HG03520 (cell line): Measurements from ENCODE around the gene HEBP1.

ENCODE experiments used
- ATAC-seq: cut with Tn5 transposase; IDR thresholded peaks from one replicate; pipeline ENCODE4 v1.9.1; 2021; ENCODE audit warnings: mild to moderate bottlenecking, moderate library complexity; ENCODE audit not compliant: unreplicated experiment

The HEBP1 gene

DNA sequence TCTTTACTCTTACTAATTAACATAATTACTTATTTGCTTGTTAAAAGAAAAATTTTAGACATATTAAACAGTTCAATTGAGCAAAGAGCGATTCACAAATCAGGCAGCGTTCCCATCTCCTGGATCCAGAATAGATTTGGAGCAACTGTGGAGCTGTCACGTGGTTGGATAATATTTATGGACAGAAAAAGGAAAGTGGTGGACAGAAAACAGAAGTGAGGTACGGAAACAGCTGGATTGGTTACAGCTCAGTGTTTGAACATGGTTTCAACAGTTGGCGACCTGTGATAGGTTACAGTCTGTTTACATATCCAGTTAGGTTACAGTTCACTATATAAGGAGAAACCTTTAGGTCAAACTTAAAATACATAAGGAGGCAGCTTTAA is 24.5 kb upstream of the HEBP1 start:
- no peak for ATAC-seq

GRCh38 chr12:13023811-13024530 is 23.9 kb upstream of the HEBP1 start:
- no peak for ATAC-seq

- ATAC-seq = no peak
Measured at GRCh38 chr12:13022851-13023271, 22.8 kb upstream of the HEBP1 start.

DNA sequence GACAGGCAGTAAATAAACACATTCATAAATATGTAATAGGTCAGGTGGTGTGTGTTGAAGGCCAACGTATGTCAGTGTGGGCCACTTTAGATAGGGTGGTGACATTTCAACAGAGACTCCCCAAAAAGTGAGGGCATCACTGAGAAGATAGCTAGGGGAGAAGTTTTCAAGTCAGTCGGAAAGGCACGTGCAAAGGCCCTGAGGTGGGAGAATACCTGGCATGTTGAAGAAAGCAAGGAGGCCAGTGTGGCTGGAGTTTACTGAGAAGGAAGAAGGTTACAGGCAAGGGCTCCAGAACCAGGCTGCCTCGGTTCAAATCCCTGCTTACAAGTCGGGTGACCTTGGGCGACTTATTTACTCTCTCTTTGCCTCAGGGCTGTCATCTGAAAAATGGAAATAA is 11.0 kb upstream of the HEBP1 start:
- ATAC-seq = no peak

- ATAC-seq = no peak
Measured at GRCh38 chr12:13008741-13009380, 8.8 kb upstream of the HEBP1 start.

- ATAC-seq = no peak
Measured at GRCh38 chr12:13007496-13008233, 7.6 kb upstream of the HEBP1 start.

GRCh38 chr12:13005649-13006048 is 5.6 kb upstream of the HEBP1 start:
- ATAC-seq = no peak

GRCh38 chr12:13004986-13005385 is 4.9 kb upstream of the HEBP1 start:
- no peak for ATAC-seq

DNA sequence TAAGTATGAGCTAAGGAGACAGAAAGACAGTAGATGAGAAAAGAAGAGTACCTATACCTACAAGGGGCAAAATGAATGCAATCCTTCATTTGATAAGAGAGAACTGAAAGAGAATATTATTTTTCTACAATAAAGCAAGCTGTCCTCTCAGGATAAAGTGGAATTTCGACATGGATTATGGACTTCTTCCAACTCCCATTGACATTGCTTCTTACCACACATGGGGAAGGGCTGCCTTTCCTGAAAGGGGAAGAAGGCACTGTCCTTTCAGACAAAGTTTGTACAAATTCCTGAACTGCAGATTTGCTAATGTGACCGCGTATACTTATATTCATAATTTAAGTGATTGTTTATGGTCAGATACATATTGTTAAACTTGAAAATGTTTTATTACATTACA is 4.3 kb upstream of the HEBP1 start:
- ATAC-seq = no peak

- ATAC-seq = no peak
Measured at GRCh38 chr12:13002301-13003097, 2.4 kb upstream of the HEBP1 start.

DNA sequence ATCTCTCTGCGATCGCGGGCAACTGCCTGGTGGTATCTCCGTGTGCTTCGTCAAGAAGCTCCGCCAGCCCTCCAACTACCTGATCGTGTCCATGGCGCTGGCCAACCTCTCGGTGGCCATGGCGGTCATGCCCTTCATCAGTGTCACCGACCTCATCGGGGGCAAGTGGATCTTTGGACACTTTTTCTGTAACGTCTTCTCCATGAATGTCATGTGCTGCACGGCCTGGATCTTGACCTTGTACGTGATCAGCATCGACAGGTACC is 1.6 kb upstream of the HEBP1 start:
- no peak for ATAC-seq

GRCh38 chr12:13000925-13001774 is 1.1 kb upstream of the HEBP1 start:
- ATAC-seq = no peak

GRCh38 chr12:13000616-13000924 is 505 bp upstream of the HEBP1 start:
- peak; percentile 32 for ATAC-seq

GRCh38 chr12:12999271-12999958 is 650 bp downstream of the HEBP1 start:
- no peak for ATAC-seq

- ATAC-seq = no peak
Measured at GRCh38 chr12:12998248-12998647, 1.8 kb downstream of the HEBP1 start.

DNA sequence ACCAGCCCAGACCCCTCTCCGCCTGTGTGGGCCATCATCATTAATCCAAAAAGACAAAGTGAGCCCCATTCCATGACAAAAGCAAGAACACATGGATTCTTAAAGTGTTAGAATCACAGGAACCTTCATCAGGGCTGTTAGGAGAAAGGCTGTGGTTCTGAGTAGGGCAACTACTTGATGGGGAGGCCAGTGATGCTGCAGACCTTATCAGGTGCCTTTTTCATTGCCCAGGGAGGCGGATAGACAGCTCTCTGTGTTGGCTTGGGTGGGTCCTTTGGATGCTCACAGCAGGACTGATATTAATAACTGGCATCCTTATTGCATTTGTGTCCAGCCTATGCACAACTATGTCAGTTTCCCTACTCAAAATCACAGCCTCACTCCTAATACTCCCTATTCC is 2.3 kb downstream of the HEBP1 start:
- ATAC-seq = no peak

DNA sequence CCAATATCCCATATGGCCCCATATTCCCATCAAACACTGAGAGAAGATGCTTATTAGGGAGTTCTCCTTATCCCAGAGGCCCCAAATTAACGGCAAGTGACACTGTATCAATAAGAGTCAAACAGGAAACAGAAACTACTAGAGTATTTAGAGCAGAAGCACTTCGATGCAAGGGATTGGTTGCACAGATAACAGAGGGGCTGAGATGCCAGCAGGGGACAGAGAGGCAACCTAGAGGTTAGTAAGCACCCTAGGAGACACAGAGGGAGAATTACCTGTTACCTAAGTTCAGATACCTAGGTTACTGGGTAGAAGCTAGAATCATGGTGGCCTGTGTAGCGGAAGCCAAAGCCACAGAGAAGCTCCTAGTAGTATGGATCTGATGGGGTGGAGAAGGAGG is 2.9 kb downstream of the HEBP1 start:
- no peak for ATAC-seq

DNA sequence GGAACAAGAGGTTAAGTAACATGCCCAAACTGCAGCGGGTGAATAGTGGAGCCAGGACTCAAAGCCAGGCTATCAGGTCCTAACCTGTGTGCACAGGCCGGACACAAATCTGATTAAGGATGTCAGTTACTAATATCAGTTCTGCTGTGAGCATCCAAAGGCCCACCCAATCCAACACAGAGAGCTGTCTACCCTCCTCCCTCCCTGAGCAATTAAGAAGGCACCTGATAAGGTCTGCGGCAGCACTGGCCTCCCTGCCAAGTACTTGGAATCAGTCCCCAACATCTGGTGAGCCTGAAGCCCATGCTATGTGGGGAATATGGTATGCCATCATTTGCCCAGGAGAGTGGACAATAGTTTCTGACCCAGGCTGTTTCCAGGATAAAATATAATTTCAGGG is 3.9 kb downstream of the HEBP1 start:
- no peak for ATAC-seq

DNA sequence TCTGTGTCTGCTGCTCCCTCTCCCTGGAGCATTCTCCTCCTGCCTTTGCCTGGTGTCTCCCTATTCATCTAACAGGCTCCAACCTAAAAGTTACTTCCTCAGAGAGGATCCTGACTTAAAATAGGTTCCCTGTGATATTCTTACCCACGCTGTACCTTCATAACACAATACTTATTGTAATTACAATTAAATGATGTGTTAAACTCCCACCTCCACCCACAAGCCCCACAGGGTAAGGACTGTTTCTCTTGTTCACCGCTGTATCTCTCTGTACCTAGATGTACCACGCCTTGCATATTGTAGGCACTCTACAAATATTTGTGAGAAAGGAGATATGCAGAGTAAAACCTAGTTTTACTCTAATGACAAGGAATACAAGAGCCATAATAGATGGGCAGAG is 5.0 kb downstream of the HEBP1 start:
- ATAC-seq = no peak

GRCh38 chr12:12993367-12993766 is 6.7 kb downstream of the HEBP1 start:
- ATAC-seq = no peak
